ENCODE data around the gene RAB1B.
A peak's percentile ranks its signal among the peaks of the same experiment; 100 is the strongest.

The RAB1B gene

GRCh38 chr11:66285250-66285947 is 17.0 kb downstream of the RAB1B start:
- DNase-seq = no peak

GRCh38 chr11:66286699-66287098 is 18.3 kb downstream of the RAB1B start:
- DNase-seq = no peak

- no peak for DNase-seq
Measured at GRCh38 chr11:66287211-66287888, 18.9 kb downstream of the RAB1B start.

GRCh38 chr11:66287889-66288670 is 19.6 kb downstream of the RAB1B start:
- peak; percentile 62 for DNase-seq

- peak; percentile 97 for DNase-seq
Measured at GRCh38 chr11:66288671-66289547, 20.5 kb downstream of the RAB1B start, which contains the start of gene YIF1A. YIF1A (minus strand) TSS chr11:66289143; CDS start chr11:66288985, 158 bp downstream.

- no peak for DNase-seq
Measured at GRCh38 chr11:66289548-66290329, 21.3 kb downstream of the RAB1B start.

GRCh38 chr11:66290330-66290621 is 21.8 kb downstream of the RAB1B start:
- DNase-seq = no peak

- peak; percentile 47 for DNase-seq
Measured at GRCh38 chr11:66291303-66291705, 22.9 kb downstream of the RAB1B start.

GRCh38 chr11:66291706-66292542 is 23.5 kb downstream of the RAB1B start, which contains the start of gene TMEM151A:
TMEM151A (plus strand) TSS chr11:66291894; CDS start chr11:66292014, 120 bp downstream.
- peak; percentile 43 for DNase-seq

GRCh38 chr11:66292543-66293332 is 24.3 kb downstream of the RAB1B start:
- peak; percentile 42 for DNase-seq

- no peak for DNase-seq
Measured at GRCh38 chr11:66293352-66293751, 24.9 kb downstream of the RAB1B start.

- no peak for DNase-seq
Measured at GRCh38 chr11:66293777-66294625, 25.6 kb downstream of the RAB1B start.

GRCh38 chr11:66294626-66295620 is 26.5 kb downstream of the RAB1B start:
- no peak for DNase-seq

GRCh38 chr11:66297610-66298009 is 29.2 kb downstream of the RAB1B start:
- DNase-seq = no peak

GRCh38 chr11:66299186-66299585 is 30.7 kb downstream of the RAB1B start:
- DNase-seq = no peak

GRCh38 chr11:66302656-66303055 is 34.2 kb downstream of the RAB1B start:
- DNase-seq = no peak

GRCh38 chr11:66309475-66309874 is 41.0 kb downstream of the RAB1B start:
- no peak for DNase-seq

- DNase-seq = no peak
Measured at GRCh38 chr11:66310324-66310723, 41.9 kb downstream of the RAB1B start.
